ENCODE measurements around the gene ANKRD13C. TPM values are rescaled to one million over a fixed set of nuclear protein-coding genes. Genes with fewer than 3 reads are reported as not detected.

Gene ANKRD13C
- polyA plus RNA-seq, 3 donors: 24.0 to 29.0 (median 28.3) TPM

- no peak for DNase-seq
Measured at GRCh38 chr1:70315782-70316181, 38.7 kb downstream of the ANKRD13C start.

- no peak for DNase-seq
Measured at GRCh38 chr1:70314706-70315304, 39.7 kb downstream of the ANKRD13C start.

- no peak for DNase-seq
Measured at GRCh38 chr1:70311369-70311768, 43.2 kb downstream of the ANKRD13C start.

GRCh38 chr1:70299472-70299871 lies 55.0 kb downstream of the ANKRD13C start:
- DNase-seq: no peak

- DNase-seq: no peak
Measured at GRCh38 chr1:70295749-70296148, 58.8 kb downstream of the ANKRD13C start.

GRCh38 chr1:70293186-70293843 lies 61.2 kb downstream of the ANKRD13C start:
- no peak for DNase-seq

GRCh38 chr1:70290218-70290617 lies 64.3 kb downstream of the ANKRD13C start:
- DNase-seq: no peak

- DNase-seq: no peak
Measured at GRCh38 chr1:70288166-70288565, 66.4 kb downstream of the ANKRD13C start.

- DNase-seq: no peak
Measured at GRCh38 chr1:70286453-70286852, 68.1 kb downstream of the ANKRD13C start.

GRCh38 chr1:70284366-70284765 lies 70.2 kb downstream of the ANKRD13C start:
- DNase-seq: no peak

GRCh38 chr1:70278710-70279109 lies 75.8 kb downstream of the ANKRD13C start:
- DNase-seq: no peak

- DNase-seq: no peak
Measured at GRCh38 chr1:70277875-70278274, 76.6 kb downstream of the ANKRD13C start.

GRCh38 chr1:70265946-70266345 lies 88.6 kb downstream of the ANKRD13C start:
- DNase-seq: no peak

- DNase-seq: no peak
Measured at GRCh38 chr1:70264839-70265238, 89.7 kb downstream of the ANKRD13C start.

- no peak for DNase-seq
Measured at GRCh38 chr1:70256664-70257063, 97.9 kb downstream of the ANKRD13C start.

- no peak for DNase-seq
Measured at GRCh38 chr1:70248729-70249128, 105.8 kb downstream of the ANKRD13C start.

GRCh38 chr1:70247768-70248167 lies 106.8 kb downstream of the ANKRD13C start:
- no peak for DNase-seq

- no peak for DNase-seq
Measured at GRCh38 chr1:70247122-70247521, 107.4 kb downstream of the ANKRD13C start.

GRCh38 chr1:70239940-70240339 lies 114.6 kb downstream of the ANKRD13C start:
- DNase-seq: no peak

- no peak for DNase-seq
Measured at GRCh38 chr1:70234733-70235132, 119.8 kb downstream of the ANKRD13C start.

GRCh38 chr1:70231475-70231874 lies 123.0 kb downstream of the ANKRD13C start:
- no peak for DNase-seq

- DNase-seq: no peak
Measured at GRCh38 chr1:70228670-70229069, 125.9 kb downstream of the ANKRD13C start.

- DNase-seq: no peak
Measured at GRCh38 chr1:70227439-70227838, 127.1 kb downstream of the ANKRD13C start.

- DNase-seq: no peak
Measured at GRCh38 chr1:70224954-70225353, 129.6 kb downstream of the ANKRD13C start.

Measured in renal pelvis (tissue), 4 donors.